Astrocyte of the spinal cord (primary cell): ENCODE measurements around the gene TAF4B.

Source experiments
- DNase-seq: peaks from one replicate; pipeline ENCODE4 v3.0.0; 2011; ENCODE audit warnings: low read depth, low spot score
- H3K4me3 ChIP-seq: 2 replicates; pipeline ENCODE4 v1.5.1; 2011; ENCODE audit warnings: low read depth, mild to moderate bottlenecking, low read length, moderate library complexity
- in situ Hi-C: cut with HindIII; loops from 2 replicates; pipeline ENCODE4 v1.10.0; 2017; ENCODE audit warnings: low sequenced_read_pairs
- TF ChIP-seq, protein P1 (sequence below): IDR thresholded peaks from 2 replicates; pipeline ENCODE4 v1.5.1; 2012; ENCODE audit warnings: low read depth, mild to moderate bottlenecking, low read length, inconsistent platforms

The TAF4B gene

DNA sequence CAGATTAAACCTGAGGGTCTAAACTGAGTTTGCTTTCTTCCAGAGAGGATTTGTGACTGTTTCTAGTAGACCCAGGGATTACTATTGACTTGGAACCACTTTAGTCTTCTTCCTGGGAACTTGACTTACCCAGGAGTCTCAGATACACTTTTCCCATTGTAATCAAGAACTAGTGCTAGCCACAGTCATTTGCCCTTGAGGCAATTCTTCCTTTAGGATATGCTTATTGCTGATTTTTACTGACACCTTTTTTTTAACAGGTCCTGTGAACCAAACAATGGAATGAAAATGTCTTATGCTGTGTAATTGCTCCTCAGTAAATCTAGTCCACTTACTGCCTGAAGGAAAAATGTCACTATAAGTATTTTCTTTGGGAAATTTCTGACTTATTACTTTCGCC, 78.3 kb downstream of the TAF4B start:
- H3K4me3 ChIP-seq = no peak overlapping the region
- TF ChIP-seq, protein P1, sequence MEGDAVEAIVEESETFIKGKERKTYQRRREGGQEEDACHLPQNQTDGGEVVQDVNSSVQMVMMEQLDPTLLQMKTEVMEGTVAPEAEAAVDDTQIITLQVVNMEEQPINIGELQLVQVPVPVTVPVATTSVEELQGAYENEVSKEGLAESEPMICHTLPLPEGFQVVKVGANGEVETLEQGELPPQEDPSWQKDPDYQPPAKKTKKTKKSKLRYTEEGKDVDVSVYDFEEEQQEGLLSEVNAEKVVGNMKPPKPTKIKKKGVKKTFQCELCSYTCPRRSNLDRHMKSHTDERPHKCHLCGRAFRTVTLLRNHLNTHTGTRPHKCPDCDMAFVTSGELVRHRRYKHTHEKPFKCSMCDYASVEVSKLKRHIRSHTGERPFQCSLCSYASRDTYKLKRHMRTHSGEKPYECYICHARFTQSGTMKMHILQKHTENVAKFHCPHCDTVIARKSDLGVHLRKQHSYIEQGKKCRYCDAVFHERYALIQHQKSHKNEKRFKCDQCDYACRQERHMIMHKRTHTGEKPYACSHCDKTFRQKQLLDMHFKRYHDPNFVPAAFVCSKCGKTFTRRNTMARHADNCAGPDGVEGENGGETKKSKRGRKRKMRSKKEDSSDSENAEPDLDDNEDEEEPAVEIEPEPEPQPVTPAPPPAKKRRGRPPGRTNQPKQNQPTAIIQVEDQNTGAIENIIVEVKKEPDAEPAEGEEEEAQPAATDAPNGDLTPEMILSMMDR = no peak
- in situ Hi-C loops = no loop called here
- no peak for DNase-seq

DNA sequence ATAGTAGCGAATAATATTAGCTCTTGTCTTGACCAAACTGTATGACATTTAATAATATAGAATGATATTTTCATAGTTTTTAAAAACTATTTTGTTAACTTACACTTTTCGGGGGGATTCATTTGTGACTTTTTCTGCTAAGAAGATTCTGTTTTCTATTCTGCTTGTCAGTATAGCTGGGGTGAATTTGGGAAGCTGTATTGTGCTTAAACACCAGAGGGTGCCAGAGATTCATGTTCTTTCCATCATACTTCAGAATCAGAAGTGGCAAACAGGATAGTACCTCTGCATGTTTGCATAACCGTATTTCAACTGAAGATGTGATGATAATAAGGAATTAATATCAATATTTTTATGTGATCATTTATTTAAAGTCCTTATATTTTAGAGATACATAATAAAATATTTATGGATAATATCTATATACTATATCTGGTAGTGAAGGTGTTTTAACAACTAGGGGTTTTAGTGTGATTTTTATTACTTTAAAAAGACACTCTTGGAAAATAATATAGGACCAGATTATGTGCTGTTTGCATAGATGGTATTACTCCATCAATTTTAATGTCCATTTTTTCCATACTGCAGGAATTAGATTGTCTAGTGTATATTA, 81.0 kb downstream of the TAF4B start:
- TF ChIP-seq, protein P1 = peak; percentile 77
- in situ Hi-C loops = no loop called here
- no peak overlapping the region for H3K4me3 ChIP-seq
- peak; percentile 69 for DNase-seq

DNA sequence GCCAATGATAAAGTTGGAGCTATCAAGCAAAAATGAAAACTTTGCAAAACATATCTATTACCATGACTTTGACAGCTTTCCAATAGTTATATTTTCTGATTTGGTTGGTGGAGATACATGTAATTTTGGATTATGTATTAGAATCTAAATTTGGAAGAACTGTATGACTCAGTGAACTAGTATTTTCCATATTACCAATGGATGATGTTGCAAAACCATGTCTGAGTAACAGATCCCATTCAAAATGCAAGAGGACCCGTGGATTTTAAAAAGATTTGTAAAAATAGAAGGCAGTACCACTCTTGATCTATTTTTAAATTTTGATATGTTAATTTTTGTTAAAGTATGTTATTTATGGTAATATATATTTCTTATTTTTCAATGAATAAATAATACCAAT, 83.0 kb downstream of the TAF4B start:
- TF ChIP-seq, protein P1 = no peak
- in situ Hi-C loops = no loop called here
- DNase-seq = peak; percentile 29
- H3K4me3 ChIP-seq = no peak overlapping the region

GRCh38 chr18:26312199-26312598, 86.0 kb downstream of the TAF4B start:
- in situ Hi-C loops = no loop called here

GRCh38 chr18:26317398-26317797, 91.2 kb downstream of the TAF4B start:
- TF ChIP-seq, protein P1 = no peak
- no peak for DNase-seq
- in situ Hi-C loops = no loop called here
- H3K4me3 ChIP-seq = no peak overlapping the region

More at GRCh38 chr18:26312199-26312598, 86.0 kb downstream of the TAF4B start:
- DNase-seq = no peak
- TF ChIP-seq, protein P1 = no peak
- H3K4me3 ChIP-seq = no peak overlapping the region

DNA sequence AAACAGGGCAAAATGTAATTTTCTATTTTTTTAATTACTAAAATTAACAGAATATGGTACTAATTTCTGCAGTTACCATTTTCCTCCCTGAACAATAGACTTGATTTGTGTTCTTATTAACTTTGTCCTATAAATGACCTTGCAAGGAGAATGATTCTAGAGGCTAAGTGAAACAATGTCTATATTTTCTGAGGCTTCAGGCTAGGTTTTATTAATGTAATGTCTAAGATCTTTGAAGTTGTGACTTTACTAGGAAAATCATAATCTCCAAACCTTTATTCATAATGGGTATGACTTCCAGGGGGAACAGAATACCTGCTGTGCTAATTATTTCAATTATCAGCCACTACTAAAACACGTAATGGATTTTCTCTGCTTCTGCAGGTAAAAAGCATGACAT, 94.4 kb downstream of the TAF4B start:
- in situ Hi-C loops = no loop called here
- TF ChIP-seq, protein P1 = no peak
- no peak for DNase-seq

More for the DNA sequence above, 94.4 kb downstream of the TAF4B start:
- H3K4me3 ChIP-seq = no peak overlapping the region
